ENCODE data around the gene SLC28A2. TPM values are rescaled to one million over a fixed set of nuclear protein-coding genes. Genes with fewer than 3 reads are reported as not detected.

SLC28A2 gene
- total RNA-seq, 2 donors from 2014 or later: 2.3 TPM; not detected in 1

- 60 to 65% methylated on average over 5 of the region's 5 CpGs for WGBS, 2 donors
- Histone ChIP-seq H3K4me1 (peaks cover 9% of the 10 kb centered on the region), H3K9me3 (no peaks in the 10 kb centered on the region), H3K27me3 (no peaks in the 10 kb centered on the region), H3K36me3 (replicated peaks in 1 of 2; ENCODE audit: insufficient read depth in 1 of 2, low read depth in 2 of 2) (no peaks in the 10 kb centered on the region), H3K27ac (no peak overlapping the region), H3K4me3 (no peak overlapping the region)
- DNase-seq (no peak), ATAC-seq (no peak)
- intact Hi-C loops (cut with DNase I): no loop called here
- no peak for TF ChIP-seq CTCF (IDR thresholded peaks at IDR 0.05)
- no peak for TF ChIP-seq POLR2A (IDR thresholded peaks at IDR 0.05)
Measured at GRCh38 chr15:45274636-45275380, 22.8 kb downstream of the SLC28A2 start.

GRCh38 chr15:45276831-45277230 lies 24.8 kb downstream of the SLC28A2 start:
- TF ChIP-seq POLR2A (IDR thresholded peaks at IDR 0.05): no peak
- peak; percentile 12 to 59 (median 37) for TF ChIP-seq CTCF (IDR thresholded peaks at IDR 0.05)
- Histone ChIP-seq H3K4me3 (no peak overlapping the region), H3K27ac (no peak overlapping the region), H3K9me3 (no peaks in the 10 kb centered on the region), H3K4me1 (peaks cover 14% of the 10 kb centered on the region), H3K27me3 (no peaks in the 10 kb centered on the region), H3K36me3 (replicated peaks in 1 of 2; ENCODE audit: insufficient read depth in 1 of 2, low read depth in 2 of 2) (no peaks in the 10 kb centered on the region)
- WGBS, 2 donors: 1 to 2% methylated on average over 2 of the region's 2 CpGs
- intact Hi-C loops (cut with DNase I): no loop called here
- no peak for DNase-seq
- ATAC-seq: no peak

GRCh38 chr15:45279024-45279698 lies 27.1 kb downstream of the SLC28A2 start:
- 1% methylated on average over 31 to 33 of the region's 33 CpGs for WGBS, 2 donors
- TF ChIP-seq POLR2A (IDR thresholded peaks at IDR 0.05) (peak; percentile 73 to 91 (median 89)), CTCF (IDR thresholded peaks at IDR 0.05) (no peak)
- DNase-seq: peak; percentile 98 to 99 (median 99)
- no peaks in the 10 kb centered on the region for H3K36me3 ChIP-seq (replicated peaks in 1 of 2; ENCODE audit: insufficient read depth in 1 of 2, low read depth in 2 of 2)
- intact Hi-C loops (cut with DNase I): no loop called here
- H3K9me3 ChIP-seq: no peaks in the 10 kb centered on the region
- H3K4me1 ChIP-seq: peaks cover 14% of the 10 kb centered on the region
- no peaks in the 10 kb centered on the region for H3K27me3 ChIP-seq
- peak overlapping the region; percentile 78 to 86 (median 82) for H3K27ac ChIP-seq
- peak overlapping the region; percentile 23 to 72 for H3K4me3 ChIP-seq
- ATAC-seq: peak; percentile 100

GRCh38 chr15:45285413-45285812 lies 33.4 kb downstream of the SLC28A2 start:
- no peaks in the 10 kb centered on the region for H3K36me3 ChIP-seq (replicated peaks in 1 of 2; ENCODE audit: insufficient read depth in 1 of 2, low read depth in 2 of 2)
- no peaks in the 10 kb centered on the region for H3K4me1 ChIP-seq
- WGBS, 2 donors: 56 to 60% methylated on average over 2 of the region's 2 CpGs
- H3K9me3 ChIP-seq: no peaks in the 10 kb centered on the region
- intact Hi-C loops (cut with DNase I): no loop called here
- no peak for TF ChIP-seq CTCF (IDR thresholded peaks at IDR 0.05)
- ATAC-seq: no peak
- no peak overlapping the region for H3K4me3 ChIP-seq
- no peaks in the 10 kb centered on the region for H3K27me3 ChIP-seq
- H3K27ac ChIP-seq: no peak overlapping the region
- no peak for DNase-seq
